A549 treated with Hydrocortisone at 1 μM for 4 hours (cell line): ENCODE results near the gene ZNF101. TPM values are rescaled to one million over a fixed set of nuclear protein-coding genes. Genes with fewer than 3 reads are reported as not detected.

ENCODE experiments used
- total RNA-seq: library from RNA; stranded (reverse); fragments of 200-300 nt; extraction: Qiagen RNA extraction; gene quantifications from 5 replicates; pipeline ENCODE4 v1.2.3, GENCODE V29; 2022

Gene ZNF101
- 3.3 to 5.9 TPM (median 4.2 TPM) in 5 replicates for total RNA-seq

GRCh38 chr19:19668230-19669012 is at the start of gene ZNF101:
Gene ZNF101 (plus strand): TSS chr19:19668839. CDS start chr19:19668964, 125 bp downstream.

GRCh38 chr19:19627621-19628500 is 40.8 kb upstream of the ZNF101 start, which contains the start of gene LPAR2:
Gene LPAR2 (minus strand): TSS chr19:19628220. CDS start chr19:19627275, 945 bp downstream.

DNA sequence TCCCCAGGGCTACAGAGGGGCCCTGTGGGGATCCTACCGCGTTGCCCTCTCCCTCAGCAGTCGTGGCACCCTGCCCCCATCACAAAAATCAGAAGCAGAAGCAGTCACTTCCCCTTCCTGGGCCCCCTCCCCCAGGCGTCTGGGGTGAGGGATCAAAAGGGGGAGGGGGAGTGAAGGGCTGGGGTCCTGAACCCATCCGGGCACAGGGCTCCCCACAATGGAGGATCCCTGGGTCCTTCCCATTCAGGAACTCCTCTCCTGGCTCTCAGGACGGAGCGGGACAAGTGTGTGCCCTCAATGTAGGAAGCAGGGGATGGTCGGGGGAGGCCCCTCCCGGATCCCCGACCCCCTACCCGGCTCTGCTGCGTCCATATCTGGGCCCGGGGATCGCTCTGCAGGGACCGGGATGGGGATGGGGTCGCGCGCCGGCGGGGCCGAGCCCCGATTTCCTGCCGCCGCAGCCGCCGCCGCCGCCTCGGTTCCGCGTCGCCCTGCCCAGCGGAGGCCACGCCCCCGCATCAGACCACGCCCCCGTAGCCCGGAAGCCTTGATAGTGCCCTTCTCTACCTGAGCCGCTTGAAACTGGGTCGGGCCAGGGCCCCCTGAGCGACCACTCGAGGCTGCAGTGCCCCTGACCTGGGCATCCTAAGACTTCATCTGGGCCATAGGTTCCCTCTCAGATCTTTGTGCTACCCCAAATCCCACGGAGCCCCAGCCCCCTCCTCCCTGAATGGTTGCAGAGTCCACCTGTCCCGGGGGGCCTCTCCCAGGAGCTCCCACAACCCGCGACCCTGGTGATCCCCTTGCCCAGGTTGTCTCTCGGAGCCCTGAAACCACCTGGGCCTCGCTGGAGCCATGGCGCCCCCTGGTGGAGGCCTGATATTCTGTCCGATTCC is 25.2 kb upstream of the ZNF101 start, which contains the start of gene GMIP:
TSS of gene GMIP (minus strand) at position 500 of the 896 bp plus-strand sequence. CDS start at position 372, 128 bp downstream.

GRCh38 chr19:19663256-19664120 is 5.2 kb upstream of the ZNF101 start, which contains the start of gene ATP13A1:
Gene ATP13A1 (minus strand): TSS chr19:19663676. CDS start chr19:19663666, 10 bp downstream.

DNA sequence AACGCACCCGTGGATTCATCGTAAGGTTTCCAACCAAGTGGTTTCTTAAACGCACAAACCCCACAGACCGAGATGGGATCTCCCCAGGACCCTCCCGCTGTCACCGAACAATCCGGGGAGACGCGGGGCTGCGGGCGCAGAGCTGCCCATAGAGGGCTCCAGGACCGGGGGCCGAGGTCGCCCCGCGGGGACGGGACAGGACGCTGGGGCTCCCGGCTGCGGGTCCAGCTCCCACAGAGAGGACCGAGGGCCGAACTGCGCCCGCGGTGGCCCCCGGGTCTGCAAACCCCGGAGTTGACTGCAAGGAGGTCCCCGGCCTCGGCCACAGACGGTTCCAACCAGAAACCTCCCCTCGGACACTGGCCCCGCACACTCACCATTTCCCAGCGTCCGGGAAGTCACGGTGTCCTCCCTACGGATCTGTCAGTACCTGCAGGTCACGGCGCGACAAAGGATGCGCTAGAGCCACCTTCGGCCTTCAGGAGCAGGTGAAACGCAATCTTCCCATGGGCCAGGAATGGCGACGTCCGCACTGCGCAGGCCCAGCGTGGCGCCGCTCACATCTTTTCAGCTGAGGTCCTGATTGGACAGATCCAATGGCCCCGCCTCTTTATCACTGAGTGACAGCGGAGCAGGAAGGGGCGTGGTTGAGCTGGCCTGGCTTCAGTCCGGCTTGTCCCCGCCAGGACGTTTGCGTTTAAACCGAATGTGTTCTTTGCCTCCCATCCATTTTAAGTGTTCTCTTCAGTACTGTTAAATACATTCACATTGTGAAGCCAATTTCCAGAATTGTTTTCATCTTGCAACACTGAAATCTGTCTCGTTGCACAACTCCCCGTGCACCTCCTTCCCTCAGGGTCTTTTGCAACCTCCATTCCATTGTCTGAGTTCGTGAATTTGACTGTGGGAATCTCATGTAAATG is 64.2 kb downstream of the ZNF101 start, which contains the start of gene ZNF14:
TSS of gene ZNF14 (minus strand) at position 534 of the 923 bp plus-strand sequence. CDS start at position 380, 154 bp downstream.

Other genes with a start within 250 kb of the ZNF101 start
- gene TSSK6, start 153.3 kb upstream of the ZNF101 start, total RNA-seq: 1.2 to 1.9 TPM (median 1.5 TPM) in 5 replicates
- 141 to 164 TPM (median 157 TPM) in 5 replicates for gene NDUFA13, start 152.6 kb upstream of the ZNF101 start, total RNA-seq
- 2.4 to 4.2 TPM (median 3.0 TPM) in 5 replicates for gene YJEFN3, start 139.9 kb upstream of the ZNF101 start, total RNA-seq
- 0.13 to 0.38 TPM (median 0.21 TPM) in 5 replicates for gene CILP2, start 130.6 kb upstream of the ZNF101 start, total RNA-seq
- gene PBX4, start 50.2 kb upstream of the ZNF101 start, total RNA-seq: 1.8 to 2.6 TPM (median 2.0 TPM) in 5 replicates
- gene LPAR2, start 40.6 kb upstream of the ZNF101 start, total RNA-seq: 4.0 to 4.7 TPM (median 4.0 TPM) in 5 replicates
- gene GMIP, start 25.2 kb upstream of the ZNF101 start, total RNA-seq: 4.6 to 6.4 TPM (median 5.4 TPM) in 5 replicates
- 27.3 to 32.0 TPM (median 30.7 TPM) in 5 replicates for gene ATP13A1, start 5.2 kb upstream of the ZNF101 start, total RNA-seq
- gene ZNF14, start 64.3 kb downstream of the ZNF101 start, total RNA-seq: 1.7 to 2.4 TPM (median 2.1 TPM) in 5 replicates
- gene ZNF506, start 152.9 kb downstream of the ZNF101 start, total RNA-seq: 0.12 to 0.32 TPM (median 0.17 TPM) in 5 replicates
- not detected in 5 replicates for gene ZNF253, start 197.0 kb downstream of the ZNF101 start, total RNA-seq
- not detected in 5 replicates for gene ZNF93, start 232.1 kb downstream of the ZNF101 start, total RNA-seq